Activated CD4-positive, CD25-positive, alpha-beta regulatory T cell treated with anti-CD3 and anti-CD28 coated beads, Interleukin-2, amount 50 U/mL, for 72 hours (primary cell): ENCODE measurements around the gene WDR90.

ENCODE experiments used
- DNase-seq: peaks from one replicate; pipeline ENCODE4 v3.0.0; 2021

Gene WDR90

GRCh38 chr16:648781-649589 is at the start of gene WDR90:
WDR90 (plus strand) TSS chr16:649365; CDS start chr16:649417, 52 bp downstream.
- peak; percentile 93 for DNase-seq

GRCh38 chr16:600781-601180 is 48.4 kb upstream of the WDR90 start:
- DNase-seq, result no peak

- no peak for DNase-seq
Measured at GRCh38 chr16:603933-604332, 45.2 kb upstream of the WDR90 start.

- DNase-seq, result no peak
Measured at GRCh38 chr16:606656-607307, 42.4 kb upstream of the WDR90 start.

- DNase-seq, result peak; percentile 57
Measured at GRCh38 chr16:608019-608418, 41.1 kb upstream of the WDR90 start.

- DNase-seq, result no peak
Measured at GRCh38 chr16:609316-609715, 39.8 kb upstream of the WDR90 start.

GRCh38 chr16:609984-610383 is 39.2 kb upstream of the WDR90 start:
- DNase-seq, result no peak

- DNase-seq, result peak; percentile 61
Measured at GRCh38 chr16:610513-611381, 38.4 kb upstream of the WDR90 start.

GRCh38 chr16:615122-615521 is 34.0 kb upstream of the WDR90 start:
- DNase-seq, result no peak

- no peak for DNase-seq
Measured at GRCh38 chr16:616733-617586, 32.2 kb upstream of the WDR90 start.

- no peak for DNase-seq
Measured at GRCh38 chr16:617855-618254, 31.3 kb upstream of the WDR90 start.

GRCh38 chr16:619476-620100 is 29.6 kb upstream of the WDR90 start:
- DNase-seq, result no peak

- DNase-seq, result no peak
Measured at GRCh38 chr16:620700-621525, 28.3 kb upstream of the WDR90 start.

GRCh38 chr16:621526-622105 is 27.5 kb upstream of the WDR90 start:
- DNase-seq, result no peak

- no peak for DNase-seq
Measured at GRCh38 chr16:622920-623280, 26.3 kb upstream of the WDR90 start.

- no peak for DNase-seq
Measured at GRCh38 chr16:624526-625070, 24.6 kb upstream of the WDR90 start.

GRCh38 chr16:625117-625976 is 23.8 kb upstream of the WDR90 start:
- no peak for DNase-seq

GRCh38 chr16:625977-626765 is 23.0 kb upstream of the WDR90 start:
- DNase-seq, result no peak
